GM19193 (cell line): ENCODE measurements around the gene TNK2.

Experiments
- POLR2A ChIP-seq: IDR thresholded peaks from 4 replicates; pipeline ENCODE4 v1.6.1; 2011; ENCODE audit not compliant: insufficient read depth, insufficient read length; ENCODE audit errors: extremely low read depth

The TNK2 gene

DNA sequence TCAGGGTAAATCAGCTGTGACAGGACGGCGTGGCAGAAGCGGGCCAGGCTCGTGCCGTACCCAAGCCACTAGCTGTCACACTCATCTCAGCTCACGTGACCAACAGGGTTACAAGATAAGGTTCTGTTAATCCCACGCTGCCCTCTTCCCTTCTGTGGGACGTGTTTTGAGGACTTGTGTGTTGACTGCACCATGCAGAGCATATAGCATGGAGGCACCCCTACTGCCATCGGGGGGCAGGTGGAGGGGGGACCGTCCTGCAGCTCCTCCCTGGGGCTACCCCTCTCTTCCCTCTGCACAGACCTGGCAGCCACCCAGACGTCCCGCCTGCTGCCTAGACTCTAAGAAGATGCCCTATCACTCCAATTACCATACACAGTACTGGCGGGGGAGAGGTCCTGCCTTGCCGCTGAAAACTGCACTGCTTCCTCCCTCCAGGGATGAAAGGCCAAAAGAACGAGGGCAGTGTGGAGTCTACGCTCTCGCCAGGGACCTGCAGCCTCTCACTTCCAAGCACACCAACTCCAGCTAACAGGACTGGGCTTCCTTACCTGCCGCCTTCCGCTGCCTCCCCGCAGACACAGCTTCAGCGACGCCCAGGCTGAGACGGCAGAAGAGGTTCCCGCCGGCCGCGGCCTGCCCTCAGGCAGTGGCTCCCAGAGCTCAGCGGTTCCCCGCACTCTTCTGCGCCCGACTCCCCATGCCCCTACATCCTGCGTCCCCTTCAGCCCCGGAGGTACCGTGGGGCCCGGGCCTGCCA is at the start of gene TNK2:
Gene TNK2 (minus strand): TSS at position 618 of the 760 bp plus-strand sequence. CDS start 19,963 bp downstream, outside the sequence.
- peak; percentile 5 for TF ChIP-seq POLR2A

DNA sequence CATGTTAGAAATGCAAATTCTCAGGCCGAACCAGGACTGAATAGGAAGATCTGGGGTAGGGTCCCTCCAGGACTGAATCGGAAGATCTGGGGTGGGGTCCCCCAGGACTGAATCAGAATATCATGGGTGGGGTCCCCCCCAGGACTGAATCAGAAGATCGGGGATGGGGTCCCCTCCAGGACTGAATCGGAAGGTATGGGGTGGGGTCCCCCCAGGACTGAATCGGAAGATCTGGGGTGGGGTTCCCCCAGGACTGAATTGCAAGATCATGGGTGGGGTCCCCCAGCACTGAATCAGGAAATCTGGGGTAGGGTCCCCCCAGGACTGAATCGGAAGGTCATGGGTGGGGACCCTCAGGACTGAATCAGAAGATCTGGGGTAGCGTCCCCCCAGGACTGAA is 48.2 kb upstream of the TNK2 start:
- TF ChIP-seq POLR2A = no peak

DNA sequence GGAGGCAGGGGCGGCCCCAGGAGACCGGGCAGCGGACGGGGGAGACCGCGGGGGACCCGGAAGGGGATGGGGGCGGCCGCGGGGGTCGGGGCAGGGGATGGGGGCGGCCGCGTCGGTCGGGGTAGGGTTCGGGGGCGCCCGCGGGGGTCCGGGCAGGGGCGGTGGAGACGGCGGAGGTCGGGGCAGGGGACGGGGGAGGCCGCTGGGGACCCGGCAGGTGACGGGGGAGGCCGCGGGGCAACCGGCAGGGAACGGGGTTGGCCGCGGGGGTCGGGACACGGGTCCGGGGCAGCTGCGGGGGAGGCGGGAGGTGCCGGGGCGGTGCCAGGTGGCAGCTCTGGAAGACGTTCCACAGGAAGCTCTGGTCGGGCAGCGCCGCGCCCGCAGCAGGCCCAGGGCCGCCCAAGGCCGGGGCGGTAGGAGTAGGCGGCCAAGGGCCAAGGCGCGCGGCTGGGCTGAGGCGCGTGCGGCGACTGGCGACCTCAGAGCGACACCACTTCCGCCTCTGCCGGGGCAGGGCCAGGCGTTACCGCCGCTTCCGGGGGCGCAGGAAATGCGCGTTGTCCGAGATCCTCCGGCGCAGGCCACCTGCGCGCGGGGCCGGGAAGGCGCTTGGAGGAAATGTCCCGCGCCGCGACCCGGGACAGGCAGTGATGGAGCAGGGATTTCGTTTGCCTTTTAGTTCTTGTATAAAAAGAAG is 45.9 kb upstream of the TNK2 start:
- peak; percentile 66 for TF ChIP-seq POLR2A

DNA sequence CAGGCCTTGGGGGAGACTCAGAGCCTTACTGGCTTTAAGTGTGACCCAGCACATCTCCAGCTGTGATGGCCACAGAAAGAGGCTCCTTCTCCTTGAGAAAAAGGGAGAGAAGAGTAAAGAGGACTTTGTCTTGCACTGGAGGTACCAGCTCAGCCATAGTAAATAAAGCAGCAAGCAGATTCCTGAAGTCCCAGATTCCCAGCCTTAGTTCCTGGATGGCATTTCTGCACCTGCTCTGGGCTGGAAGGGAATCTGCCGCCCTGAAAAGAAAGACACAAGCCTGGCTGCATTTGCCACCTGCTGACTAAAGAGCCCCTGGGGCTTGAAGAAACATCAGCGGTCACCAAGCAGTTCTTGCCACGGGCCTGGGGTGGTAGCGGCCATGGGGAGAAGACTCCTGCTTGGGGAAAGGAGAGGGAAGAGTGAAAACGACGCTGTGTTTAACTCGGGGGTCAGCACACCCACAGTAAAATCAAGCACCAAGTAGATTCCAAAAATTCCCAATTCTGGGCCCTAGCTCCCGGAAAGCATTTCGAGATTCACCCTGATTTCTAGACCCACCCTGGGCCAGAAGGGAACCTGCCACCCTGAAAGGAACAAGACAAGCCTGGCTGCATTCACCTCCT is 24.2 kb upstream of the TNK2 start:
- no peak for TF ChIP-seq POLR2A

DNA sequence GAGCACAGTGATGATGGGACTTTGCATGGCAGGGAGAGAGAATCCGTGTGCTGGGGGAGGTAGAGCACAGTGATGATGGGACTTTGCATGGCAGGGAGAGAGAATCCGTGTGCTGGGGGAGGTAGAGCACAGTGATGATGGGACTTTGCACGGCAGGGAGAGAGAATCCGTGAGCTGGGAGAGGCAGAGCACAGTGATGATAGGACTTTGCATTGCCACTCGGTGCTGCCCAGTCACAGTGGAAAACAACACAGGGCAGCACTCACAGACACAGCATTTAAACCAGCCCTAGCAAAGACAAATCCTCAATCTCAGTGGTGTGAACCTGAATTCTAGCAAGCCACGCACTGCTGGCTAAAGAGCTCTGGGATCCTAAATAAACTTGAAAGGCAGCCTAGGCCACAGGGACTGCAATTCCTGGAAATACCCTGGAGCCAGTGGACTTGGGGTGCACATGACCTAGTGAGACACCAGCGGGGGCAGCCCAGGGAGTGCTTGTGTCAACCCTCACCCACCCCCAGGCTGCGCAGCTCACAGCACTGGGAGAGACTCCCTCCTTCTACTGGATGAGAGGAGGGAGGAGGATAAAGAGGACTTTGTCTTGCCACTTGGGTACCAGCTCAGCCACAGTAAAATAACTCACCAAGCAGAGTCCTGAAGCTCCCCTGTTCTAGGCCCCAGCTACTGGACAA is 23.4 kb upstream of the TNK2 start:
- TF ChIP-seq POLR2A = no peak

DNA sequence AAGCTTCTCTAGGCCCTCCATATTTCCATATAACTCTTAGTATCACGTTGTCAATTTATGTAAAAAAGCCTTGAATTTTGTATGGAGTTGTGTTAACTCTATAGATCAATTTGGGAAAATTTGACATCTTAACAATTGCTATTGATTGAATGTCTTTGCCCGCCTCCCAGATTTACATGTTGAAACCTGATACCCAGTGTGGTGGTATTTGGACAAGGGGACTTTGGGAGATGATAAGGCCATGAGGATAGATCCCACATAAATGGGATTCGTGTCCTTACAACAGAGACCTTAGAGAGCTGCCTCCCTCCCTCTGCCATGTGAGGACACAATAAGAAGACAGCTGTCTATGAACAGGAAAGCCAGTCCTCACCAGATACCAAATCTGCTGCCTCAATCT is 21.1 kb upstream of the TNK2 start:
- no peak for TF ChIP-seq POLR2A

DNA sequence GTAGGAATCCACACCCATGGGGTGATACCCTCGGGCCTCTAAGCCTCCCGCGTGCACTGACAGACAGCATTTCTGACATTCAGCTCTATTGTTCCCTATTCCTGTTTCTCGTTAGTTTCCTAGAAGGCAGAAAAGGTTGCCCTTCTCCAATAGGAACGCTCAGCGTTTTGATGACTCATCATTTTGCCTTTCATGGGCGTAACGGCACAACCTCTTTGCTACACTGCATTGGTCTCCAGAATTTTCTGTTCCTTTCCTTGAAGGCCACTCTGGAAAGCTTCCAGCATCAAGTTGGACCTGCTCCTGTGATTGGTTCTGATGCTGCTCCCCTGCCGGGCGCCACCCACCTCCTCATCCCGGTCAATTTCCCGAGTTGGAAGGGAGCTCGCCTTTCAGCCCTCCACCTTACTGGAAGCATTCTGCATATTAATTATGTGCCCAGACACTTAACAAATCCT is 13.0 kb upstream of the TNK2 start:
- no peak for TF ChIP-seq POLR2A

DNA sequence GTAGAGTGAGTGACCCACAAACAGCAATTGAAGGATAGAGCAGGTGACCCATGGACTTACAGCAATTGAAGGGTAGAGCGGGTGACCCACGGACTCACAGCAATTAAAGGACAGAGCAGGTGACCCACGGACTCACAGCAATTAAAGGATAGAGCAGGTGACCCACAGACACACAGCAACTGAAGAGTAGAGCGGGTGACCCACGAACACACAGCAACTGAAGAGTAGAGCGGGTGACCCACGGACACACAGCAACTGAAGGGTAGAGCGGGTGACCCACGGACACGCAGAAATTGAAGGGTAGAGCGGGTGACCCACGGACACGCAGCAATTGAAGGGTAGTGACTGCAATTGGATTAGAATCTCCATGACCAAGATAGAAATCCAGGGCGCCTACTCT is 9.8 kb upstream of the TNK2 start:
- TF ChIP-seq POLR2A = no peak

DNA sequence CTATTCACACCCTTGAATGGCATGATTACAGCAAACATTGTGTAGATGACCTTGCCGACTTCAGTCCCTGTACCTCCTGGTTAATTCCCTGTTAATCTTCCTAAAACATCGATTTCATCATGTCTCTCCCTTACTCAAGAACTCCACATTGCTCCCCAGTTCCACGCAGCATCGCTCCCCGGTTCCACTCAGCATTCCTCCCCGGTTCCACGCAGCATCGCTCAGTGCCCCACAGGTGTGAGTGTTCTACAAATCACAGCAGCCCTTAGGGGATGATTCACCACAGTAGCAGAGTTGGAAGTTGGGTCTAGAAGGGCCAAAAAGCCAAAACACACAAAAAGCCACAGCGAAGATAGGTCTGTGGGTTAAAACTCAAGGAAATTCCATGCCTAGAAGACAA is 8.6 kb upstream of the TNK2 start:
- TF ChIP-seq POLR2A = no peak

DNA sequence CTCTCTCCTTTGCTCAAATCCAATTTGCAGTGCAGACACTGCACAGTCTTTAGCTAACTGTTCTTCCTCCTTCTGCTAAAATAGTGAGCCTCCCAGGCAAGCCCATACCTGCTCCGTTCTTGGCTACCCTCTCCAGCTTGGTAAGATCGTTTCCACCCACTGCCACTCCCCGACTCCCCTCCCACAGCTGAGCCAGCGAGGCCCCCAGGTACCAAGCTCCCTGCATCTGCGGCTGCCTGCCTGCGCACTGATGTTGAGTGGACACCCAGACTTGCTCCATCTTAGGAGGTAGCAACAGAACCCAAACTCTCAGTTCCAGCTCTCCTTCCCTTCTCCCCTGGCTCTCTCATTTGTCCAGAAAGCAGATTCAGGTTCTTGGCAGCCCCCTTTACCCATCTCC is 7.9 kb upstream of the TNK2 start:
- no peak for TF ChIP-seq POLR2A

DNA sequence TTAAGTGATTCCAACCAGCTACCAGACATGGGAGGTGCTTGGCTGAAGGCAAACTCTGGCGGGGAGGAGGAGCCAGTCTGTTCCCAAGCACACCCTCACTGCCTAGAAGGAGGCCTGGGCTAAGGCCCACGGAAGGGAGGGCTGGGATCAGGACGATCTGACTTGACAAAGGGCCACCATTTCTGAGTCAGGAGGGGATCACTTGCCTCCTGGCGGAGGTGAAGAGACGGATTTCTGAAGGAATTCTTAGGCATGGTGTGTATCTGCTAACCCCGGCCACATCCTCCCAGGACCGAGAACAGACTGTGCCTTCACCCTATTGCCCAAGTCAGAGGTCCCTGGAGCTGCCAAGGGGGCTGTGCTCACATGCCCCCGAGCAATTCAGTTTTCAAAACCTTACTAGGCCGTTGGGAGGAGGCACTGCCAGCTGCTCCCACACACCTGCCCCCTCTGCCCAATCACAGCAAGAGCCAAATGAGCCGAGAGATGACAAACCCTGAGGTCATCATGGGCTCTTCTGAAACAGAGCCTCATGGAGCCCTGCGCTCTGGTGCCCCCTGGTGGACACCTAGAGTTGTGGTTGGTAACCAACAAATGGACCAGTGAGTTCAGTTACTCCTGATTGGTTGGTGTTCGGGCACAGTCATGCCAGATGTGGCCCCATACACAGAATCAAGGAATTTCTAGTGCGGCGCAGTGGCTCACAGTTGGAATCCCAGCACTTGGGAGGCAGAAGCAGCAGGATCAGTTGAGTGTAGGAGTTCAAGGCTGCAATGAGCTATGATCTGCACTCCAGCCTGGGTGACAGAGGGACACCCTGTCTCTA is 6.5 kb upstream of the TNK2 start:
- TF ChIP-seq POLR2A = peak; percentile 21

DNA sequence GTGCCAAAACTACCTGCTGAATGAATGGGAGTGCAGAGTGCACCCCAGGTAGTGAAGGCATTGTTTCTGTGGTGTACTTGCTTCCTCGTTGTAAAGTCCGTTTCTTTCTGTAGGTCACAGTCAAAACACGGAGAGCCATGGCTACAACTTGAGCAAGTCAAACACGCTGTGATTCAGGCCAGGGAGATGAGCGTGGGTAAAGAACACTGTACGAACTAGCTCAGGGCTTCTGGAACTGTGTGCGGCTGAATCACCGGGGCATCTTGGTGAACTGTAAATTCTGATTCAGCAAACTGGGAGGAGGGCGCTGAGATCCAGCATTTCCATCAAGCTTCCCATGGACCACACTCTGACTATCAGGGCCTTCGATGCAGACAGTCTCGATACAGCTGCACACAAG is 5.0 kb upstream of the TNK2 start:
- TF ChIP-seq POLR2A = no peak

DNA sequence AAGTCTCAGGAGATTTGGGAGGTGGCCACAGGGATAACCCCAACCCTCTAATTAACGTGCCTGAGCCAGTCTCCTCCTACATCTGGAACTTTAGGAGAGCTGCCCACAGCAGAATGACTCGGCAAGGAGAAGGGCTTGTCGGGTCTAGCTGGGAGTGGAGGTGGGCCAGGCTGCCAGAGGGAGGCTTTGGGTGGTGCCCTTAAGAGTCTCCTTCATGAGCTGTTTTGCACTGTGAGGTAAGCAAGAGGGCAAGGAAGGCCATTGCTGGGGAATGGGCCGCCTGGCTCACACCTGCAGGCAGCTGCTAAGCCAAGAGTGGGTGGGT is 3.6 kb upstream of the TNK2 start:
- no peak for TF ChIP-seq POLR2A
